H9 (cell line): Measurements from ENCODE around the gene CCM2. TPM values are rescaled to one million over a fixed set of nuclear protein-coding genes. Genes with fewer than 3 reads are reported as not detected.

Experiments used
- DNase-seq: peaks from one replicate; pipeline ENCODE4 v3.0.0-alpha.2; 2017
- H2AFZ ChIP-seq: one replicate; pipeline ENCODE4 v1.6.1; 2013; ENCODE audit warnings: mild to moderate bottlenecking, low read length, control low read depth, moderate library complexity
- H2AK5ac ChIP-seq: 2 replicates; pipeline ENCODE4 v1.6.1; 2013; ENCODE audit warnings: low read length, control low read depth, mixed read lengths; ENCODE audit not compliant: insufficient read length
- H2BK120ac ChIP-seq: one replicate; pipeline ENCODE4 v1.6.1; 2013; ENCODE audit warnings: low read depth, mild to moderate bottlenecking, low read length, control low read depth, inconsistent platforms; ENCODE audit not compliant: poor library complexity, severe bottlenecking
- H2BK12ac ChIP-seq: 2 replicates; pipeline ENCODE4 v1.6.1; 2013; ENCODE audit warnings: low read length, control low read depth, mixed read lengths, low read depth; ENCODE audit not compliant: insufficient read length
- H2BK15ac ChIP-seq: 2 replicates; pipeline ENCODE4 v1.6.1; 2013; ENCODE audit warnings: low read depth, low read length, control low read depth
- H2BK20ac ChIP-seq: one replicate; pipeline ENCODE4 v1.6.1; 2013; ENCODE audit warnings: low read depth, mild to moderate bottlenecking, low read length, control low read depth, inconsistent platforms; ENCODE audit not compliant: poor library complexity, severe bottlenecking
- H2BK5ac ChIP-seq: 2 replicates; pipeline ENCODE4 v1.6.1; 2013; ENCODE audit warnings: low read length, control low read depth, mixed read lengths; ENCODE audit not compliant: insufficient read length
- H3K14ac ChIP-seq: 2 replicates; pipeline ENCODE4 v1.6.1; 2013; ENCODE audit warnings: low read length, control low read depth; ENCODE audit not compliant: insufficient read depth
- H3K18ac ChIP-seq: 2 replicates; pipeline ENCODE4 v1.6.1; 2013; ENCODE audit warnings: low read depth, mild to moderate bottlenecking, mixed read lengths, low read length, control low read depth; ENCODE audit not compliant: insufficient read length
- H3K23ac ChIP-seq: 2 replicates; pipeline ENCODE4 v1.6.1; 2013; ENCODE audit warnings: low read length, control low read depth, mixed read lengths, low read depth; ENCODE audit not compliant: insufficient read length
- H3K23me2 ChIP-seq: 2 replicates; pipeline ENCODE4 v1.6.1; 2013; ENCODE audit warnings: low read depth, mild to moderate bottlenecking, mixed read lengths, low read length, control low read depth; ENCODE audit not compliant: insufficient read length, poor library complexity, severe bottlenecking
- H3K27ac ChIP-seq: 2 replicates; pipeline ENCODE4 v1.5.1; 2013; ENCODE audit warnings: low read length, control low read depth, mixed read lengths, low read depth; ENCODE audit not compliant: insufficient read length
- H3K27me3 ChIP-seq: 2 replicates; pipeline ENCODE4 v1.6.1; 2013; ENCODE audit warnings: low read length, control low read depth, inconsistent platforms; ENCODE audit not compliant: insufficient read depth
- H3K4ac ChIP-seq: 2 replicates; pipeline ENCODE4 v1.6.1; 2013; ENCODE audit warnings: low read depth, mild to moderate bottlenecking, control low read depth, inconsistent platforms, low read length, moderate library complexity
- H3K4me1 ChIP-seq: 2 replicates; pipeline ENCODE4 v1.6.1; 2013; ENCODE audit warnings: low read length, control low read depth, inconsistent platforms; ENCODE audit not compliant: insufficient read depth
- H3K4me2 ChIP-seq: 2 replicates; pipeline ENCODE4 v1.6.1; 2013; ENCODE audit warnings: low read length, control low read depth, mixed read lengths; ENCODE audit not compliant: insufficient read length, insufficient read depth
- H3K56ac ChIP-seq: 2 replicates; pipeline ENCODE4 v1.6.1; 2013; ENCODE audit warnings: low read depth, mild to moderate bottlenecking, mixed read lengths, low read length, control low read depth; ENCODE audit not compliant: insufficient read length
- H3K79me1 ChIP-seq: 2 replicates; pipeline ENCODE4 v1.6.1; 2013; ENCODE audit warnings: low read depth, mild to moderate bottlenecking, moderate library complexity, low read length, control low read depth, inconsistent platforms; ENCODE audit not compliant: insufficient read depth, poor library complexity, severe bottlenecking
- H3K79me2 ChIP-seq: 2 replicates; pipeline ENCODE4 v1.6.1; 2013; ENCODE audit warnings: low read length, control low read depth, inconsistent platforms; ENCODE audit not compliant: insufficient read depth
- H3K9ac ChIP-seq: 2 replicates; pipeline ENCODE4 v1.6.1; 2013; ENCODE audit warnings: low read length, control low read depth, mixed read lengths; ENCODE audit not compliant: insufficient read length; ENCODE audit errors: extremely low read depth
- H3K9me3 ChIP-seq: one replicate; pipeline ENCODE4 v1.6.1; 2013; ENCODE audit warnings: low read depth, low read length, inconsistent platforms; ENCODE audit not compliant: control insufficient read depth
- H3T11ph ChIP-seq: one replicate; pipeline ENCODE4 v1.6.1; 2013; ENCODE audit warnings: mild to moderate bottlenecking, low read length, control low read depth, inconsistent platforms
- H4K20me1 ChIP-seq: one replicate; pipeline ENCODE4 v1.6.1; 2013; ENCODE audit not compliant: control insufficient read depth, insufficient read length, insufficient read depth
- H4K5ac ChIP-seq: 2 replicates; pipeline ENCODE4 v1.6.1; 2013; ENCODE audit warnings: low read depth, mild to moderate bottlenecking, mixed read lengths, low read length, control low read depth; ENCODE audit not compliant: insufficient read length
- H4K8ac ChIP-seq: replicated peaks from 2 replicates; pipeline ENCODE4 v1.6.1; 2013; ENCODE audit warnings: low read length, control low read depth, mixed read lengths, low read depth; ENCODE audit not compliant: insufficient read length
- H4K91ac ChIP-seq: 2 replicates; pipeline ENCODE4 v1.6.1; 2013; ENCODE audit warnings: low read depth, mild to moderate bottlenecking, moderate library complexity, mixed read lengths, low read length, control low read depth; ENCODE audit not compliant: insufficient read length
- H3K27ac Mint-ChIP-seq, 3 experiments: 2 replicates in 2 of 3; 3 replicates in 1 of 3; pipeline ENCODE4 v1.8.0; 2020 to 2021; ENCODE audit warnings: mixed read lengths in 3 of 3, mild to moderate bottlenecking in 1 of 3, moderate library complexity in 1 of 3
- H3K27me3 Mint-ChIP-seq: 2 replicates; pipeline ENCODE4 v1.8.0; 2021; ENCODE audit warnings: low read depth, mild to moderate bottlenecking, moderate library complexity, mixed read lengths
- H3K36me3 Mint-ChIP-seq, 3 experiments: 2 replicates in 2 of 3; 3 replicates in 1 of 3; pipeline ENCODE4 v1.8.0; 2020 to 2021; ENCODE audit warnings: low read depth in 3 of 3, mixed read lengths in 3 of 3; ENCODE audit not compliant: insufficient read depth in 1 of 3
- H3K4me1 Mint-ChIP-seq, 2 experiments: 2 replicates each; pipeline ENCODE4 v1.8.0; 2020; ENCODE audit warnings: mixed read lengths in 2 of 2
- H3K4me3 Mint-ChIP-seq, 2 experiments: 2 replicates in 1 of 2; 3 replicates in 1 of 2; pipeline ENCODE4 v1.8.0; 2020 to 2021; ENCODE audit warnings: mild to moderate bottlenecking in 2 of 2, mixed read lengths in 2 of 2, moderate library complexity in 1 of 2
- H3K9me3 Mint-ChIP-seq, 2 experiments: 2 replicates in 1 of 2; 3 replicates in 1 of 2; pipeline ENCODE4 v1.8.0; 2020; ENCODE audit warnings: mild to moderate bottlenecking in 2 of 2, mixed read lengths in 2 of 2, moderate library complexity in 1 of 2
- WGBS: extraction: QIAGEN DNeasy Blood & Tissue Kit; methylation state at CpG from one replicate; pipeline ENCODE4 v1.1.7; 2013; ENCODE audit warnings: missing lambda C conversion rate, low lambda C conversion rate, mixed read lengths; ENCODE audit not compliant: insufficient read length; ENCODE audit errors: extremely low coverage; 5-methylcytosine and 5-hydroxymethylcytosine counted together
- total RNA-seq: library from RNA; stranded (reverse); gene quantifications from 2 replicates; pipeline ENCODE4 v1.2.1, GENCODE V29; 2021
- TF ChIP-seq, protein P1 (sequence below): fragments of 200-600 bp; sonication (generic); conservative IDR thresholded peaks from 3 replicates; pipeline ENCODE4 v1.8.0; 2021; ENCODE audit warnings: antibody characterized with exemption, mild to moderate bottlenecking

Gene CCM2
- total RNA-seq, 1 experiment from 2014 or later = 30.4 TPM

- H3K23me2 ChIP-seq = no peaks in the 10 kb centered on the region
- Mint-ChIP-seq H3K4me1 (peaks cover 35% of the 10 kb centered on the region in 2 experiments), H3K4me3 (no peak overlapping the region), H3K9me3 (no peaks in the 10 kb centered on the region), H3K27ac (peak overlapping the region in 2 of 3 experiments; percentile 63 to 81; a peak in 3 of 7 replicates), H3K27me3 (no peaks in the 10 kb centered on the region), H3K36me3 (peaks cover 8 to 30% (median 28%) of the 10 kb centered on the region in 3 experiments; a peak in 5 of 7 replicates)
- H3K18ac ChIP-seq = no peak overlapping the region
- TF ChIP-seq, protein P1, sequence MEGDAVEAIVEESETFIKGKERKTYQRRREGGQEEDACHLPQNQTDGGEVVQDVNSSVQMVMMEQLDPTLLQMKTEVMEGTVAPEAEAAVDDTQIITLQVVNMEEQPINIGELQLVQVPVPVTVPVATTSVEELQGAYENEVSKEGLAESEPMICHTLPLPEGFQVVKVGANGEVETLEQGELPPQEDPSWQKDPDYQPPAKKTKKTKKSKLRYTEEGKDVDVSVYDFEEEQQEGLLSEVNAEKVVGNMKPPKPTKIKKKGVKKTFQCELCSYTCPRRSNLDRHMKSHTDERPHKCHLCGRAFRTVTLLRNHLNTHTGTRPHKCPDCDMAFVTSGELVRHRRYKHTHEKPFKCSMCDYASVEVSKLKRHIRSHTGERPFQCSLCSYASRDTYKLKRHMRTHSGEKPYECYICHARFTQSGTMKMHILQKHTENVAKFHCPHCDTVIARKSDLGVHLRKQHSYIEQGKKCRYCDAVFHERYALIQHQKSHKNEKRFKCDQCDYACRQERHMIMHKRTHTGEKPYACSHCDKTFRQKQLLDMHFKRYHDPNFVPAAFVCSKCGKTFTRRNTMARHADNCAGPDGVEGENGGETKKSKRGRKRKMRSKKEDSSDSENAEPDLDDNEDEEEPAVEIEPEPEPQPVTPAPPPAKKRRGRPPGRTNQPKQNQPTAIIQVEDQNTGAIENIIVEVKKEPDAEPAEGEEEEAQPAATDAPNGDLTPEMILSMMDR = no peak
- H4K8ac ChIP-seq = no peak overlapping the region
- no peak overlapping the region for H2AK5ac ChIP-seq
- no CpG with 5 or more reads among the region's 8 CpGs for WGBS
- no peak overlapping the region for H3K27ac ChIP-seq
- H3K14ac ChIP-seq = no peak overlapping the region
- no peak overlapping the region for H4K91ac ChIP-seq
- no peak overlapping the region for H2BK120ac ChIP-seq
- no peak overlapping the region for H3T11ph ChIP-seq
- H4K5ac ChIP-seq = no peak overlapping the region
- H3K4me1 ChIP-seq = no peaks in the 10 kb centered on the region
- H2BK5ac ChIP-seq = no peak overlapping the region
- H3K27me3 ChIP-seq = no peaks in the 10 kb centered on the region
- no peaks in the 10 kb centered on the region for H4K20me1 ChIP-seq
- H3K9me3 ChIP-seq = no peaks in the 10 kb centered on the region
- H3K23ac ChIP-seq = no peak overlapping the region
- no peak overlapping the region for H3K4me2 ChIP-seq
- no peak overlapping the region for H2BK20ac ChIP-seq
- no peak overlapping the region for H3K9ac ChIP-seq
- no peak overlapping the region for H3K56ac ChIP-seq
- no peak overlapping the region for H2BK15ac ChIP-seq
- H2AFZ ChIP-seq = no peak overlapping the region
- H3K4ac ChIP-seq = no peak overlapping the region
- no peaks in the 10 kb centered on the region for H3K79me1 ChIP-seq
- no peak overlapping the region for H2BK12ac ChIP-seq
- no peak for DNase-seq
- H3K79me2 ChIP-seq = no peaks in the 10 kb centered on the region
These were observed 36.8 kb downstream of the CCM2 start for GRCh38 chr7:45036796-45037195.
